HG02678 (cell line): ENCODE data around the gene DIPK1A.

Experiments used
- ATAC-seq: cut with Tn5 transposase; IDR thresholded peaks from one replicate; pipeline ENCODE4 v1.9.1; 2021; ENCODE audit warnings: mild to moderate bottlenecking, moderate library complexity; ENCODE audit not compliant: unreplicated experiment

DIPK1A gene

DNA sequence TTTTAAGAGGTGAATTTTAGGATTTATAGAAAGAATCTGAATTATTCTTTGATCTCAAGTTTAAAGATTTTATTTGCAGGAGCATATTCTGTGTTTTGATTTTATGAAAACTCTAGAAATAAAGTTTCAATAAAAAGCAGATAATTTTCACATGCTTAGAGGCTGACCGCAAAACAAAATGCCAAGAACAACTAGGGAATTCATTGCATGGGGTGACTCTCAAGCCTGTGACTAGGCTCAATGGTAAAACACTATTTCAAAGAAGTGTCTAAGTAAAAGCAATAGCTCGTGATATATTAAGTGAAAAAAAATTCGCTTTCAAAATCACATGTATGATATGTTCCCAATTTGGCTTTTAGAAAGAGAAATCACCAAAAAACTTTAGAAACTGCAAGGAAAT is 79.9 kb downstream of the DIPK1A start:
- ATAC-seq = no peak

DNA sequence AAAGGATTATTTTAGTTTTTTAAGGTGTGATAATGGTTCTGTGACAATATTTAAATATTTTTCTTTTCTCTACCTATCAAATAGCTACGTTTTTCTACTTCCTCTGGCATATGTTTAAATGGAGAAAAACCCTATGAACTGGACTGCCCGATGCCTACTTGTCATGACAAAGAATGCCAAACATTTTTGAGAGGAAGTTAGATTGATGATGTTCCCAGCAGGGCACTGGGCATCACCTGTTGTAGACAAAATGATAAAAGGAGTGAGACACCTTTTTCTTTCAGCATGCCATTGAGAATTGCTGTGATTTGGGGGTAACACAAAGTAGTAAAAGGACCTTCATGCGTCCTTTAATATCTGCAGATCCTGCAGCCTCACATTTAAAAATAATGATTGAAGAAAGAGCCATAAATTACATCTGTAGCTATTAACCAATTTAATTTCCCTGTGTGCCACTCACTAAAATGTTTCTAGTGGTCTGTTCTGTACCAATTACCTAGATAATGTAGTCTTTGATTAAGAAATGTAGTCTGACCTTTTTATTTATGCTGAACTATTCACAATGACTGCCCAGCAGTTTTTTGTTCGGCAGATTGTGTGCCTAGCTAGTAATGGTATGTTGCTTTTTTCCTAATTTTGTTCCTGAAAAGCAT is 81.8 kb downstream of the DIPK1A start:
- ATAC-seq = no peak

DNA sequence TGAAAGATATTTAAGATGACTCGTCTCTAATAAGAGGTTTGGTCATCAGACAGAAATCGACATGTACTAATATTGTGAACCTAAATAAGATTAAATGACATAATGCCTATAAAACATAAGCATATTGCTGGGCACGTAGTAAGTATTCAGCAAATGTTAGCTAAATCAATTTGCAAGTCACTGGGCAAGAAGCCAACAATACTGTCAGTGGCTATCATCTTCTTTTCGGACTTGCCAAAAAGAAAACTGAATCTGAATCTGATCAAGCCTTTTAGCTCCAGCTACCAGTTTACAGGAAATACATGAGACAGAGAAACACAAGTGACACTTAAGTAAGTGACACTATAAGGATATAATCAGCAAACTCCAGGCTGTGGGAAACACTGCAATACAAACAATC is 83.5 kb downstream of the DIPK1A start:
- no peak for ATAC-seq

DNA sequence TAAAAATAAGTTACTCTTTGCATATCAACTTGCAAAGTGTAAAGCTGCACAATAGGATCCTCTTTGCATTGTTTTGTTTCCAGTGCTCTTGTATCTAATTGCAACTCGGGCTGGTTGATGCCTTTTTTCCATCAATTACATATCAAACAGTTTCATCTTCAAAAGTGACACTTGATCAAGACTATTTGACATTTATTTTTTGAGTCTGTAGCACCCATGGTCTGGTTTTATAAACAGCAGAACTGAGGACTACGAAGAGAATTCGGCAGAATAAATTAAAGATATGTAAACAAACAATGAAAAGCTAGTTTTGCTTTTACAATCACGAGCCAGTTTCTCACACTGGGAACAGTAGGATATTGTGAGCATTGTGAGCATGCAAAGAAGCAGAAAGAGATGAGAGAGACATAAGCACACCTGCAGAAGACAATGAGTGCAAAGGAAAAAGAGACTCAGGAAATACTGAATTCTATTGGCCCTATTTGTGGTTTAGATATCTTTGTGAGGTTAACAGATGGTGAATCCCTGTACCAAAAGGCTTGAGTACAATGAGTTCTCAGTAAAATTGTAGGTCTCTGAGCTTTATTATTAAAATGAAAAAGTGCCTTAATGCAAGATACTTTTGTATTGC is 84.1 kb downstream of the DIPK1A start:
- no peak for ATAC-seq

DNA sequence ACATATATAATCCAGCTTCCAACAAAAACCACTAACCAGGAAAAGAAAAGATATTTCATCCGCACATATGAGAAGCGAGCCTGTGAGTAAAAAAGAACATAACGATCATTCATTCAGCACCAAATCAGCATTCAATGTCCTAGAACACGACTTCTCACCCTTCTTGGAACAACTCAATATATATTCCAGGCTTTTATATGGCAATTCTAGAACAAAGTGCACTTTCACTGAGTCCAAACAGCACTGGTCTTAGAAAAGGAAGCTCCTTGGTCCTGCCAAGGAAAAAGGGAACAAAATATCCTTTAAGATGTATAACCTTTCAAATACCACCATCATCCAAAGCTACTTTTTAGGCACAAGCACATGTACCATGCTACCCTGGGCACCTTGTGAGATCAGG is 84.9 kb downstream of the DIPK1A start:
- ATAC-seq = no peak

DNA sequence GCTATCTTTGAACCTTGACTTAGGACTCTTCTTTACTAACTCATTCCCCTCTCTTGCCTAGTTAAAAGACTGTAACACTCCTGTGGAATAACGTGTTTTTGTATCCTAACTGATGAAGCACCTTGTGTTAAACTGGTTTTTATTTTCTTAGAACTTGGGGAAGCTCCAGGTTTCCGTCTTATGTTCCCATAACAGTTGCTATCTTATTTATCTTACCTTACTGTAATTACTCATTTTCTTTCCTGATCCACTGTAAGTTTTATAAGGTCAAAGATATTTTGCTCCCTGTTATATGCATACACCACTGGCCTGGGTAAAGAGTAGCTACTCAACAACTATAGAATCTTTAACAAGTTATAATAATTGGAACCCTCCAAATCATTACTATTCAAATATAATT is 86.3 kb downstream of the DIPK1A start:
- no peak for ATAC-seq

DNA sequence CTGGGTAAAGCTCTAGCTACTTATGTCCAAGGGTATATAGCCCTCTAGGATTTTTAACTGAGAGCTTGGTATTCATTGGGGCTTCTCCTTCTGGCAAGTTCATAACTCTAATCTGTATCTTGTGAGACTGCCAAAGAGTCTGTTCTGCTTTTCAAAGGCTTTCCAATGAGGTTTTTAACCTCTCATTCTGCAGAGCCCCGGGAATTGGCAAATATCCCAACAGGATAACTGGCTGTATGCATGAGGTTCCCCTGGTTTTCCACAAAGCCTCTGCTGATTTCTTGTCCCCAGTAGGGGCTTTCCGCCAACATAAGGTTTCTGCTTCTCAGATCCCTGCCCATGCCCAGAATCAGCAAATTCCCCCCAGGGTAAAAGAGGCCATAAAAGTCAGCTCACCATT is 88.5 kb downstream of the DIPK1A start:
- no peak for ATAC-seq

DNA sequence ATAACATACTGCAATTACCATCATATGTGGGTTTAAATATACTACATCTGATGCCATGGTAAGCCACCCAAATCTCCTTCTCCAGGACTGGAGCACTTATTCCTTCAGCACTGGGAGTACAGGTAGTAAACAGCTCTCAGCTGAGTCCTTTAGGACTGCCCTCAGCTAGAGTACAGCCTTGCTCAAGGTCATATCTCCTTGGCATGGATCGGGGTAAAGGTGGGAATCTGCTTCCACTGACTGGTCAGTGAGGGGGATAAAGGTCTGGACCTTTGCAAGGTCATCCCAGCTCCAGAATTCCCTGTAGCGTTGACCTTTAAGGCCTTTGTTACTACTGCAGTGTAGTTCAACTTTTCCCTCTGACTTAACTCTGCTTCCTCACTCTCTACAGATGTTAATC is 90.7 kb downstream of the DIPK1A start:
- no peak for ATAC-seq

DNA sequence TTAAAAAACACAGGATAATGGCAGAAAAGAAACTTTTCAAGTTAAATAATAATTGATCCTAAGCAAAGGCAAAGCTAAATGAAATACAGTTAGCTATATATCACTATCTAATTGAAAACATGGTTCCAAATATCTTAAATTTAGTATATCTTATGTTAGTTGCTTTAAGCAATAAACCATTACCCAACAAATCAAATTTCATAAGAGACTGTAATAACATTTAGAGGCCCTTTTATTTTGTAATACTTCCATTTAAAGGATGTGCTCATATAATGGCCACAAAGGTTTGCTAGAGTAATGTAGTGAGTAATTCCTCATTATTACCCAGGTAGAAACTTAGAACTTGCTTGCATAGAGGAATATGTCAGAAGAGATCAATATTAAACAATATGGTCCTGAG is 97.1 kb downstream of the DIPK1A start:
- no peak for ATAC-seq

DNA sequence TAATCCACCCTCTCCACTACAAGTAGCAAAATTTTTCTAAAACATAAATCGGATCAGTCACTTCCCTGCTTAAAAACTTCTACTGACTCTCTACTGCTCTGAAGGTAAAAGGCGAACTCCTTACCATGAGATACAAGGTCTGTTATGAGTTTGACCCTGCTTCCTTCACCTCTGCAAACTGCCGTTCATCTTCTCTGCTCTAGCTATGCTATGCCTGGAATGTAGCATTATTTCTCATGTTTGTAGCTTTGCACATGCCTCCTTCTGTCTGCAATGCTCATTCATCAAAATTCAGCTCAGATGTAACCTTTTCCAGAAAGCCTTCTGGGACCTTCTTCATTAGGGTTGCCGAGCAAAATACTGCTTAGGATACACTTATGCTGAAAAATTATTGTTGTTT is 98.7 kb downstream of the DIPK1A start:
- no peak for ATAC-seq

DNA sequence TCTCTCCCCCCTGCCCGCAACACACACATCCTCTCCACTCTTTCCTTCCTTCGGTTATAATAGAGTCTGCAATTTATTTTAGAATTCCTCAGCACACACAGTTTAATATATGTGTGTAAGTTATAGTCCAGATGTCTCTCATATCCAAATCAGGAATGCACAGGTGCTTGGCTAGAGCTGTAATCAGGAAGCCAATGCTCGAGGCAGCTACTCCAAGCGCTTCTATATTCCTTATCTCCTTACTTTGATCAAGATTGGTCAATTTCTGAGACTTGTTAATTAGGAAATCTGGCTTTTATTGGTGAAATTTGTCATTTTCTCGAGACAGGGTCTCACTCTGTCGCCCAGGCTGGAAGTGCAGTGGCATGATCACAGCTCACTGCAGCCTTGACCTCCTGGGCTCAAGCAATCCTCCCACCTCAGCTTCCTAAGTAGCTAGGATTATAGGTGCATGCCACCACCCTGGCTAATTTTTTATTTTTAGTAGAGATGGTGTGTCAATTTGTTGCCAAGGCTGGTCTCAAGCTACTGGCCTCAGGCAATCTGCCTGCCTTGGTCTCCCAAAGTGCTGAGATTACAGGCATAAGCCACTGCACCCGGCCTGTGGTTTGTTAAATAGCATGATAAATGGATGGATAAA is 101.7 kb downstream of the DIPK1A start:
- no peak for ATAC-seq

DNA sequence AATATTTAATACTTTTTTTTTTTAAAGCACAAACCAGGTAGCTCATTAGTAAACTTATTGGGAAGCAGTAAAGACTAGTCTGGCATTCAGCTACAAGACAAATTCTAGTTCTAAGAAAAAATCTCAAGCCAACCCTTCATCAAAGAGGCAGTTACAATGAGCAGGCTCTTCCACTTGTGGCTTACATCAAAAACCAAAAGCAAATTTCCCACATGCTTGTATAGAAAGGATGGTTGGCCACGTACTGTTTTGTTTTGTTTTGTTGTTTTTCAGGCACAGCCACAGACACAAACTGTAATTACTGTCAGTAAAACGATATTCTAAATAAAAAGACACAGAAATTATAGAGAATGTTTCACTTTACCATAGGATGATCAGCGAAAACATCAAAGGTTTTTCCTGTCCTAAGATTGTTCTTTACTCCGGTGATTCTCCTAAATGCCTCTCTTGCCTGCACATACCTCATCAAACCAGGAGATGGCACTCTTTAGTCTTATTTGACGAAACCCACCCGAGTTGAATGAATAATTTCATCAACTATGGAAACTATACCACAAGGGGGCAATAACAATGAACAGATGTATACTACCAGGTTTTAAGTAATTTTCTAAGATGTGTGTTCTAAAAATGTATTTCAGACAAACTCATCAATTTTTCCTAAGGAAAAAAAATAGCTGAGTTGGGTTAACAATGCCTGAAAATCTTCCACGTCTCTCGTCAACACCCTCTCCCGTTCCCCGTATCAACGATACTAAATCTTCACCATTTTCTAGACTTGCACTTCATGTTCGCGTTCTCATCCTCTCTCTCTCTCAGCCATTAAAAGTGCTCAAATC is 102.5 kb downstream of the DIPK1A start:
- ATAC-seq = peak; percentile 75

DNA sequence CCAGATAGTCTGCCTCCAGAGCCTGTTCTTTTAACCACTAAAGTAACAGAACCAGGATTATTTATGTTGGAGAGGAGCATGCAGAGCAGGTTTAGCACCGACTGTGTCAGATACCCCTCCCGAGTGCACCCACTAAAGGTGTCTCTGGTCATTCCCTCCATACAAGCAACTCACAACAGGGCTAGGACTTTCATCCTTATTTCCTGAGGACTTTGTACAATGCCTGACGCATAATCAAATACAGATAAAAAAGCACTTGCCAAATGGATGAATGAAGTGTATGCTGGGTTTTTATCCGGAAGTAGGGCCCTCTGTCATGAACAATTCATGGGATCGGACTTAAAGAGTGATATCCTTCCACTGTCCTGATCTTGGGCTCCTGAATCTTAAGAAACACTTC is 103.4 kb downstream of the DIPK1A start:
- no peak for ATAC-seq

DNA sequence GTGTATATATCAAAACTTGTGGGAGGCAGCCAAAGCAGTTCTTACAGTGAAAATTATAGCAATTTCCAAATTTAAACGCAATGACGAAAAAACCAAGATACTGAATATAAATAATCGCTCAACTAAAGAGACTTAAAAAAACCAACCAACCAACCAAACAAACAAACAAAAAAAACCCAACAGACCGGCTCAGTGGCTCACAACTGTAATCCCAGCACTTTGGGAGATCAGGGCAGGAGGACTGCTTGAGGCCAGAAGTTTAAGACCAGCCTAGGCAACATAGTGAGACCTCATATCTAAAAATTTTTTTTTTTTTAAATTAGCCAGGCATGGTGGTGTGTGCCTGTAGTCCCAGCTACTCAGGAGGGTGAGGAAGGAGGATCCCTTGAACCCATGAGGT is 106.0 kb downstream of the DIPK1A start:
- no peak for ATAC-seq

DNA sequence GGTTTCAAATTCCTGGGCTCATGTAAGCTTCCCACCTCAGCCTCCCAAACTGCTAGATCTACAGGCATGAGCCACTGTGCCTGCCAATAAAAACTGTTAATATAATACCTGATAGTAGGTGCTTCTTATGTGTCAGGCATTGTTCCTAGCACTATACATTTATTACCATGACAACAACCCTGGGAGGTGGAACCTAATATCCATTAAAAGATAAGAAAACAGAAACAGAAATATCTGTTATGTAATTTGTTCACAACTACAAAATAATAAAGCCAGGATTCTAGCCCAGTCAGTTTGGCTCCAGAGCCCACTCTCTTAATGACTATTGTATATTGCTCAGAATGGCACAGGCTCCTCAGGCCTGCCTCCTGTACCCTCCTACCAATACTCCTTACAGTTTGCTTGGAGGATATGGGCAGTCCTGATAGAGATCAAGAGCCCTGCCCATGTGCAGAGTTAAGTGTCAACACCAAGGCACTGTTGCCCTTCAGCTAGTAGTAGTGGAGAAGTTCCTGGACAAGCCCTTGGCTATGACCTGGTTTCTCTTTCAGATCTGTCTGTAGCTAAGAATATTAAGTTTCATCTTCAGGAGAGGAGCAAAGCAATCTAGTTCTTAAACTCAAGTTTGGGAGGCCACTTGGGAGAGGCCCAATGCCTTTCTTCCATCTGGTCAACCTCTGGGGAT is 107.0 kb downstream of the DIPK1A start:
- no peak for ATAC-seq

DNA sequence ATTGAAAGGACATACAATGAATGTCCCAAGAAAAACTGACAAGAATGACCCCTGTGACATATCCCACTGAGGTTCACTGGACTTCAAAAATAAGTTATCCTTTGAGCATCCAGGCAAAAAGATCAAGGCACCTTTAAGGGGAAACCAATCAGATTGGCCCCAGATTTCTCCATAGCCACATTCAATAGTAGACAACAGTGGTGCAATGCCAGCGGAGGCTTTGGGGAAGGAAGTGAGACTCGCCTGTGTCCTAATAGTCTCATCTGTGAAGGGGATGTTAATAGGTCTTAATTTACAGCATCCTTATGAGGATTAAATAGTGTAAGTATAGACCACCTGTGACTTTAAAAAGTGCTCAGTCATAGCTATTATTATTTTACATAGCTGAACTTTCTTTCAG is 108.0 kb downstream of the DIPK1A start:
- ATAC-seq = no peak

DNA sequence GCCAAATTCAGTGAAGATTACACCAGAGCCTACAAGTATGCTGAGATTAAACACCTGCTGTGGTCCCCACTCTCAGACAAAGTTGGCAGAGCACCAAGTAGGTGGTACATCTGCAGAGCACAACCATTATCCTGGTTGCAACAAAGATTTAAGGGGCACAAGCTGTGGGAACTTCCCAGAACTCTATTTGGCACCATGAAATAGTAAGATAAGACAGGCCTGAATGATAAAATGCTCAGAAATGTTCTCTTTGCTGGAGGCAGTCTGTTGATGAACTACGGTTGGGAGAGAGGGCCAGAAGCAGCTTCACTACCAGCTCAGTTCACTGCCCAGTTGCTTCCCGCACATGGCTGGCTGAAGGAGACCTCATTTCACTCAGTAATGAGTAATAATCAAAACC is 109.5 kb downstream of the DIPK1A start:
- no peak for ATAC-seq

DNA sequence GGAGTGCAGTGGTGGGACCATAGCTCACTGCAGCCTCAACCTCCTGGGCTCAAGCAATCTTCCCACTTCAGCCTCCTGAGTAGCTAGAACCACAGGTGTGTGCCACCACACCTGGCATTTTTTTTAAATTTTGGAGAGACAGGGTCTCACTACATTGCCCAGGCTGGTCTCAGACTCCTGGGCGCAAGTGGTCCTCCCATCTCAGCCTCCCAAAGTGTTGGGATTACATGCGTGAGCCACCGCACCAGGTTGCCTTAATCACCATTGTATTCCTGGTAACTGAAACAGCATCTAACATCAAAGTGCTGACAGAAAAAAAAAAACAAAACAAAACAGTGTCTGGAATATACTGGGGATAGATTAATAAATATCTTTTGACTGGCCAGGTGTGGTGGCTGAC is 111.2 kb downstream of the DIPK1A start:
- no peak for ATAC-seq

DNA sequence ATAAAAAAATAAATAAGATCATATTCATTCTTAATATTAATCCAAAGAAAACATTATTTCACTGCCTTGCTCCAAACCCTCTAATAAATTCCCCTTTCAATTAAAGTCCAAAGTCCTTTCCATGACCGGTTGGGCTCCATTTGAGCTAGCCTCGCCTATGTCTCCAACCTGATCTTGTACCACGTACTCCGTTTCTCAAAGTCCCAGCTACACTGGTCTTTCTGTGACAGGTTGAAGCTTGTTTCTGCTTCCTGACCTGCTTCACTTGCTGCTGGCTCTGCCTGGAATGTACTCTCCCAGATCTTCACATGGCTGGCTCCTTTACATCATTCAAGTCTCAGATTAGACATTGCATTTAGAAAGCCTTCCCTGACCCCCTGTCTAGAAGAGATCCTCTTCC is 113.1 kb downstream of the DIPK1A start:
- ATAC-seq = no peak

DNA sequence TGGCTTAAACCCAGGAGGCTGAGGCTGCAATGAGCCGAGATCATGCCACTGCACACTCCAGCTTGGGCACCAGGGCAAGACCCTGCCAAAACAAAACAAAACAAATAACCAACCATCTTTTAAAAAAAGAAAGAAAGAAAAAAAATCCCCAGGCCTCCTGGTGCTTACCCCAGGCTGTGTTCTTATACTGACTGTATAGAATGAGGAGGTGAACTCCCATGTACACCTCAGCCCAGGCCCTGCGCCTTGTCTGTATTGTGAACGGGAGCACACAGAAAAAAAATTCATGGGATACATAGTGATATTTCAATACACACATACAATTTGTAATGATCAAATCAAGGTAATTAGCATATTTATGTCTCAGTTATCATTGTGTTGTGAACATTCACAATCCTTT is 115.4 kb downstream of the DIPK1A start:
- ATAC-seq = no peak

DNA sequence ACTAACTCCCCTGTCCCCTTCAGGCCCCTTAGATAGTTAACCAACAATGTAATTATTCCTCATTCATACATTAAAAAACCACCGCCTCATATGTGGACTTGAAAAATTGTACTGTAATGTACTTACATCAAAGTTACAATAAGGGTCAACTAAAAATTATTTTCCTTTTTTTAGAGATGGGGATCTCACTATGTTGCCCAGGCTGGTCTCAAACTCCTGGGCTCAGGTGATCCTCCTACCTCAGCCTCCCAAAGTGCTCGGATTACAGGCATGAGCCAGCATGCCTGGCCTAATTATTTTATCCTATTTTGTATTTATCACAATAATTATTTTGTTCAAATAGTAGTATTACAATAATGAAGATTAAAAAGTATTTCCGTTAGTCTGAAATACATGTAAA is 116.8 kb downstream of the DIPK1A start:
- ATAC-seq = no peak
